ENCODE data around the gene RYR3.

The RYR3 gene

DNA sequence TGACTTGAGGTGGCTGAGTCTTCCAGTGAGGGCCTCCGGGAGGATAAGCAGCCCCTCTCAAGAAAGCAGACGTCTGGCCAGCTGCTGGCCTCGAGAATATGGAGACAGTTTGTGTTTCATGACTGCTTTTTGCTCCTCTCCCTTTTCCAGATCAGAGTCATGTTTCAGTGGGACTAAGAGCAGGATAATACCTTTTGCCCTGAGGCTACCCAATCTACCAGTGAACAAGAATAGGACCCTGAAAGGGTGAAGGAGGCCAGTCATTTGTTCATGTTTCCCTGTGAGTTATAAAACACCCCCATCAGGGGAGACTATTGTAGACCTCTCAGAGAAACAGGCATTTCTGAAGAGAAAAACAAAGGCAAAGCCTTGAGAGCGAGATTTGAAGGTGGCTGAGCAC is 137.4 kb downstream of the RYR3 start:
- H3K36me3 ChIP-seq (ENCODE audit: control insufficient read depth, insufficient read depth, low read length), result no peaks in the 10 kb centered on the region
- H3K27me3 ChIP-seq (replicated peaks; ENCODE audit: control insufficient read depth, insufficient read depth, low read length), result no peaks in the 10 kb centered on the region; the same call in 1 of the 2 replicates
- no peak overlapping the region for H3K4me3 ChIP-seq (replicated peaks; ENCODE audit: low read depth, low read length)
- DNase-seq (ENCODE audit: extremely low read depth, insufficient read length), result no peak
- TF ChIP-seq, protein P1, sequence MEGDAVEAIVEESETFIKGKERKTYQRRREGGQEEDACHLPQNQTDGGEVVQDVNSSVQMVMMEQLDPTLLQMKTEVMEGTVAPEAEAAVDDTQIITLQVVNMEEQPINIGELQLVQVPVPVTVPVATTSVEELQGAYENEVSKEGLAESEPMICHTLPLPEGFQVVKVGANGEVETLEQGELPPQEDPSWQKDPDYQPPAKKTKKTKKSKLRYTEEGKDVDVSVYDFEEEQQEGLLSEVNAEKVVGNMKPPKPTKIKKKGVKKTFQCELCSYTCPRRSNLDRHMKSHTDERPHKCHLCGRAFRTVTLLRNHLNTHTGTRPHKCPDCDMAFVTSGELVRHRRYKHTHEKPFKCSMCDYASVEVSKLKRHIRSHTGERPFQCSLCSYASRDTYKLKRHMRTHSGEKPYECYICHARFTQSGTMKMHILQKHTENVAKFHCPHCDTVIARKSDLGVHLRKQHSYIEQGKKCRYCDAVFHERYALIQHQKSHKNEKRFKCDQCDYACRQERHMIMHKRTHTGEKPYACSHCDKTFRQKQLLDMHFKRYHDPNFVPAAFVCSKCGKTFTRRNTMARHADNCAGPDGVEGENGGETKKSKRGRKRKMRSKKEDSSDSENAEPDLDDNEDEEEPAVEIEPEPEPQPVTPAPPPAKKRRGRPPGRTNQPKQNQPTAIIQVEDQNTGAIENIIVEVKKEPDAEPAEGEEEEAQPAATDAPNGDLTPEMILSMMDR (IDR thresholded peaks at IDR 0.05; ENCODE audit: insufficient read depth, low read length, poor library complexity, severe bottlenecking), result no peak

DNA sequence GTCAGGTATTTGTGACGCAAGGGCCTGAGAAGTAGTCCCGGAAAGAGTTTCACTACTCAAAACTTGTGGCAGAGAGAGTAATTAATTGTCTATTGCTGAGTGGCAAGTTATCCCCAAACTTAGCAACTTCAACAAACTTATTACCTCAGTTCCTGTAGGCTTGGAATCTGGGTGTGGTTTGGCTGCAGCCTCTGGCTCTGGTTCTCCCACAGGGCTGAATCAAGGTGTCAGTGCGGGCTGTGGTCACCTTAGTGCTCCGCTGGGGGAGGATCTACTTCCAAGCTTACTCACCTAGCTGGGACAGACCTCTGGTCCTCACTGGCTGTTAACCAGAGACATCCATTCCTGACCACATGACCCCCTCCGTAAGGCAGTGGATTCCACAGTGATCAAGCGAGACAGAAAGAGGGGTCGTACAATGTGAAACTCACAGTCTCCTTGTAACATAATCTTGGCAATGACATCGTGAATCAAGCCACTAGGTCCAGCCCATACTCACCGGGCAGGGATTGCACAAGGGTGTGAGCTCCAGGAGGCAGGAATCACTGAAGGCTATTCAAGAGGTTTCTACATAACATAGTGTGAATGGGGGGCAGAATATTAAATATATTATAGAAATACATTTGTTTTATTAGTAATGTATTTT is 138.3 kb downstream of the RYR3 start:
- no peaks in the 10 kb centered on the region; the same call in 1 of the 2 replicates for H3K27me3 ChIP-seq (replicated peaks; ENCODE audit: control insufficient read depth, insufficient read depth, low read length)
- no peak overlapping the region for H3K4me3 ChIP-seq (replicated peaks; ENCODE audit: low read depth, low read length)
- no peak for DNase-seq (ENCODE audit: extremely low read depth, insufficient read length)
- TF ChIP-seq, protein P1 (IDR thresholded peaks at IDR 0.05; ENCODE audit: insufficient read depth, low read length, poor library complexity, severe bottlenecking), result no peak
- no peaks in the 10 kb centered on the region for H3K36me3 ChIP-seq (ENCODE audit: control insufficient read depth, insufficient read depth, low read length)

DNA sequence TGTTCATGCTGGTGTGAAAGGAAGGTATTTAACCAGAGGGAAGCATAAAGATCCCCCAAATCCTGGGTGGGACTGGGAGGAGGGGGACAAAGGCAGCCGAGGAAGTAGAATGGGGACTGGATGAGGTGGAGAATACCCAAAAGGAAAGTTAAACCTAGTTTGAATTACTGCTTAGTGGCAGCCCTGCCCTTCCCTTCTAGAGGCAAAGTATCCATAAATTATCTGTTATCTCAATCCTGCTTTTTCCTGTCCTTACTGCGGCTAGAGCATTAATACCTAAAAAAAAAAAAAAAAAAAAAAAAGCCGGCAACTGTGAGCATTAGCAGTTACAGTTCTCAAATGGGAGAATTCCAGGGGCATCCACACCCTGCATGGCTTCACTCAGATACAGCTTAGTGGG is 139.0 kb downstream of the RYR3 start:
- H3K4me3 ChIP-seq (replicated peaks; ENCODE audit: low read depth, low read length), result no peak overlapping the region
- no peaks in the 10 kb centered on the region for H3K36me3 ChIP-seq (ENCODE audit: control insufficient read depth, insufficient read depth, low read length)
- no peak for DNase-seq (ENCODE audit: extremely low read depth, insufficient read length)
- H3K27me3 ChIP-seq (replicated peaks; ENCODE audit: control insufficient read depth, insufficient read depth, low read length), result no peaks in the 10 kb centered on the region
- TF ChIP-seq, protein P1 (IDR thresholded peaks at IDR 0.05; ENCODE audit: insufficient read depth, low read length, poor library complexity, severe bottlenecking), result no peak

DNA sequence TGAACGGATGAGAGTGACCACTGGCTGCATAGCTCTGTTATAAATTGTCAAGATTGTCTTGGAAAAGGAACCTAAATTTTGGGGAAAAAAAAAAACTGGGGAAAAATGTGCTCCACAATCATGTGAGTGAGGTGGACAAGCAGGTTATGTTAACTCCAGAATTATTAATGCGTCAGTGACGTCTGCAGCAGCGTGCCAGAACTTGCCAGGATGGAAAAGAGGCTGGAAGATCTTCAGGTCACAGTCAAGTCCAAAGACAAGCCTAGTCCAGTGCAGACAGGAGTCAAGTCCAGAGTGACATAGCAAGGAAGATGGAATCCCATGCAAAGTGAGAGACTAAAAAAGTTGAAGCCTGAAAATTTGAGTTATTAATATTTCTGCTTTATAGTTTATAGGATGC is 140.6 kb downstream of the RYR3 start:
- Histone ChIP-seq H3K36me3 (ENCODE audit: control insufficient read depth, insufficient read depth, low read length) (no peaks in the 10 kb centered on the region), H3K4me3 (replicated peaks; ENCODE audit: low read depth, low read length) (no peak overlapping the region), H3K27me3 (replicated peaks; ENCODE audit: control insufficient read depth, insufficient read depth, low read length) (0 out of 2 replicates have a peak, but pooled peaks cover 2% of the 10 kb centered on the region)
- TF ChIP-seq, protein P1 (IDR thresholded peaks at IDR 0.05; ENCODE audit: insufficient read depth, low read length, poor library complexity, severe bottlenecking), result no peak
- no peak for DNase-seq (ENCODE audit: extremely low read depth, insufficient read length)

DNA sequence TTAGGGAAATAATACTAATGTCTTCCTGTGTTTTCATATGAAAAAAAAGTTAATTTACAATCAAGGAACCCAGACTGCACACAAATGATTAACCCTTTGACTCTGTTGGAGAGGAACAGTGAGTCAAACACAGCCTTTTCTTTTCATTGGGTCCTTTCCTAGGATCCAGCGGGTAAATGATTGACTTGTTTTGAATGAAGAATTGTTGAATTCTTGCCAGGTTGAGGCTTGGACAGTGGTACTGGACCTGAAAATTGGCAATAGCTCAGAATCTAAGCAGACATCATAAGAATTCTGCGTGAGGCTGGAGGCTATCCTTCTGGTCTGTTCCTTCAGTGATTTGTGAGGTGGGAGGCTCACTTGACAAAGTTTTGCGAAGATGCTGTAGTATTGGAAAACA is 143.0 kb downstream of the RYR3 start:
- Histone ChIP-seq H3K4me3 (replicated peaks; ENCODE audit: low read depth, low read length) (no peak overlapping the region), H3K27me3 (replicated peaks; ENCODE audit: control insufficient read depth, insufficient read depth, low read length) (0 out of 2 replicates have a peak, but pooled peaks cover 2% of the 10 kb centered on the region), H3K36me3 (ENCODE audit: control insufficient read depth, insufficient read depth, low read length) (no peaks in the 10 kb centered on the region)
- TF ChIP-seq, protein P1 (IDR thresholded peaks at IDR 0.05; ENCODE audit: insufficient read depth, low read length, poor library complexity, severe bottlenecking), result no peak
- DNase-seq (ENCODE audit: extremely low read depth, insufficient read length), result no peak

DNA sequence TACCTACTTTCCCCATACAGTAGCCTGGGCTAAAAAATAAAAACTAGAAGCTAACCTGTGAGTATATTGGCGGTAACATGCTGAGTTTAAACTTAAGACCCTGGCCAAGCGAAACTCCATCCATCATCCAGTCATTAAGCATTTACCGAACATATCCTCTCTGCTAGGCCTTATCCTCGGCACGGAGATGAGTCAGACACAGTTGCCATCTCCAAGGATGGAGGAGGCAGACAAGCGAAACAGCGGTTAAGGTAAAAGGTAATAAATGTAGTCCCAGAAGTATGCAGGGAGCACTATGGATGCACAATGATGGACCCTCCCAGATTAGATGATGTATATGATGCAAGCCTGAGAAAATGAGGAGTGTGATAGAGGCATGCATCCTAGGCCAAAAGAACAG is 143.6 kb downstream of the RYR3 start:
- Histone ChIP-seq H3K27me3 (replicated peaks; ENCODE audit: control insufficient read depth, insufficient read depth, low read length) (0 out of 2 replicates have a peak, but pooled peaks cover 2% of the 10 kb centered on the region), H3K36me3 (ENCODE audit: control insufficient read depth, insufficient read depth, low read length) (no peaks in the 10 kb centered on the region), H3K4me3 (replicated peaks; ENCODE audit: low read depth, low read length) (no peak overlapping the region)
- no peak for DNase-seq (ENCODE audit: extremely low read depth, insufficient read length)
- TF ChIP-seq, protein P1 (IDR thresholded peaks at IDR 0.05; ENCODE audit: insufficient read depth, low read length, poor library complexity, severe bottlenecking), result no peak
